Neural crest cell (in vitro differentiated cells): ENCODE data around the gene NCR3LG1. TPM values are rescaled to one million over a fixed set of nuclear protein-coding genes. Genes with fewer than 3 reads are reported as not detected.

Experiments
- DNase-seq: peaks from one replicate; pipeline ENCODE4 v3.0.0; 2021; ENCODE audit warnings: low read depth, mixed read lengths, low spot score
- H3K27ac Mint-ChIP-seq: one replicate; pipeline ENCODE4 v1.8.0; 2021; ENCODE audit warnings: mild to moderate bottlenecking, mixed read lengths; ENCODE audit not compliant: unreplicated experiment
- H3K27me3 Mint-ChIP-seq: 2 replicates; pipeline ENCODE4 v1.8.0; 2021; ENCODE audit warnings: low read depth, mild to moderate bottlenecking, mixed read lengths
- H3K36me3 Mint-ChIP-seq: 2 replicates; pipeline ENCODE4 v1.8.0; 2021; ENCODE audit warnings: low read depth, mild to moderate bottlenecking, mixed read lengths
- H3K4me1 Mint-ChIP-seq: 2 replicates; pipeline ENCODE4 v1.8.0; 2021; ENCODE audit warnings: mixed read lengths
- H3K4me3 Mint-ChIP-seq: one replicate; pipeline ENCODE4 v1.8.0; 2021; ENCODE audit warnings: mild to moderate bottlenecking, mixed read lengths
- H3K9me3 Mint-ChIP-seq: 2 replicates; pipeline ENCODE4 v1.8.0; 2021; ENCODE audit warnings: mixed read lengths
- CTCF ChIP-seq: fragments of 200-600 bp; sonication (generic); conservative IDR thresholded peaks from 2 replicates; pipeline ENCODE4 v1.5.0; 2021; ENCODE audit warnings: antibody characterized with exemption, mild to moderate bottlenecking
- total RNA-seq: library from RNA; stranded (reverse); gene quantifications from 2 replicates; pipeline ENCODE4 v1.2.1, GENCODE V29; 2021

NCR3LG1 gene
- total RNA-seq, 1 donor from 2014 or later = 18.8 TPM

- Mint-ChIP-seq H3K27me3 (no peaks in the 10 kb centered on the region), H3K4me1 (no peaks in the 10 kb centered on the region), H3K36me3 (peaks cover 11% of the 10 kb centered on the region), H3K9me3 (peaks cover 8% of the 10 kb centered on the region), H3K4me3 (no peak overlapping the region), H3K27ac (no peak overlapping the region)
- no peak for DNase-seq
- no peak for TF ChIP-seq CTCF
These were observed 22.6 kb upstream of the NCR3LG1 start for GRCh38 chr11:17328871-17329494.

- H3K4me1 Mint-ChIP-seq = no peaks in the 10 kb centered on the region
- H3K9me3 Mint-ChIP-seq = no peaks in the 10 kb centered on the region
- H3K36me3 Mint-ChIP-seq = peaks cover 3% of the 10 kb centered on the region
- H3K4me3 Mint-ChIP-seq = no peak overlapping the region
- no peak overlapping the region for H3K27ac Mint-ChIP-seq
- no peaks in the 10 kb centered on the region for H3K27me3 Mint-ChIP-seq
- no peak for DNase-seq
- TF ChIP-seq CTCF = no peak
These were observed 19.9 kb upstream of the NCR3LG1 start for GRCh38 chr11:17331669-17332068.

- no peak overlapping the region for H3K27ac Mint-ChIP-seq
These were observed 17.6 kb upstream of the NCR3LG1 start for GRCh38 chr11:17333799-17334586.

GRCh38 chr11:17343257-17343656 lies 8.3 kb upstream of the NCR3LG1 start:
- DNase-seq = no peak
- TF ChIP-seq CTCF = no peak
- no peaks in the 10 kb centered on the region for H3K27me3 Mint-ChIP-seq
- H3K4me3 Mint-ChIP-seq = no peak overlapping the region
- no peak overlapping the region for H3K27ac Mint-ChIP-seq
- no peaks in the 10 kb centered on the region for H3K9me3 Mint-ChIP-seq
- no peaks in the 10 kb centered on the region for H3K4me1 Mint-ChIP-seq
- H3K36me3 Mint-ChIP-seq = peaks cover 4% of the 10 kb centered on the region

More at GRCh38 chr11:17333799-17334586, 17.6 kb upstream of the NCR3LG1 start:
- DNase-seq = no peak
- no peaks in the 10 kb centered on the region for H3K9me3 Mint-ChIP-seq
- no peaks in the 10 kb centered on the region for H3K27me3 Mint-ChIP-seq
- H3K4me1 Mint-ChIP-seq = no peaks in the 10 kb centered on the region
- no peak for TF ChIP-seq CTCF
- H3K36me3 Mint-ChIP-seq = peaks cover 5% of the 10 kb centered on the region
- H3K4me3 Mint-ChIP-seq = no peak overlapping the region

- Mint-ChIP-seq H3K36me3 (peaks cover 4% of the 10 kb centered on the region), H3K27ac (no peak overlapping the region), H3K4me3 (no peak overlapping the region), H3K9me3 (no peaks in the 10 kb centered on the region), H3K4me1 (no peaks in the 10 kb centered on the region), H3K27me3 (no peaks in the 10 kb centered on the region)
- TF ChIP-seq CTCF = no peak
- DNase-seq = no peak
These were observed 7.7 kb upstream of the NCR3LG1 start for GRCh38 chr11:17343907-17344306.
